Stimulated activated CD4-positive, alpha-beta T cell treated with anti-CD3 and anti-CD28 coated beads, TNF-alpha, amount 100 ng/mL, for 1 hour (primary cell): ENCODE results near the gene SREBF2.

Source experiments
- DNase-seq, 3 donors: peaks; one replicate each; pipeline ENCODE4 v3.0.0-alpha.2; 2020; ENCODE audit warnings: low read depth in 3 of 3, low spot score in 1 of 3

SREBF2 gene

GRCh38 chr22:41906822-41907221 is 73.9 kb downstream of the SREBF2 start:
- DNase-seq: no peak

DNA sequence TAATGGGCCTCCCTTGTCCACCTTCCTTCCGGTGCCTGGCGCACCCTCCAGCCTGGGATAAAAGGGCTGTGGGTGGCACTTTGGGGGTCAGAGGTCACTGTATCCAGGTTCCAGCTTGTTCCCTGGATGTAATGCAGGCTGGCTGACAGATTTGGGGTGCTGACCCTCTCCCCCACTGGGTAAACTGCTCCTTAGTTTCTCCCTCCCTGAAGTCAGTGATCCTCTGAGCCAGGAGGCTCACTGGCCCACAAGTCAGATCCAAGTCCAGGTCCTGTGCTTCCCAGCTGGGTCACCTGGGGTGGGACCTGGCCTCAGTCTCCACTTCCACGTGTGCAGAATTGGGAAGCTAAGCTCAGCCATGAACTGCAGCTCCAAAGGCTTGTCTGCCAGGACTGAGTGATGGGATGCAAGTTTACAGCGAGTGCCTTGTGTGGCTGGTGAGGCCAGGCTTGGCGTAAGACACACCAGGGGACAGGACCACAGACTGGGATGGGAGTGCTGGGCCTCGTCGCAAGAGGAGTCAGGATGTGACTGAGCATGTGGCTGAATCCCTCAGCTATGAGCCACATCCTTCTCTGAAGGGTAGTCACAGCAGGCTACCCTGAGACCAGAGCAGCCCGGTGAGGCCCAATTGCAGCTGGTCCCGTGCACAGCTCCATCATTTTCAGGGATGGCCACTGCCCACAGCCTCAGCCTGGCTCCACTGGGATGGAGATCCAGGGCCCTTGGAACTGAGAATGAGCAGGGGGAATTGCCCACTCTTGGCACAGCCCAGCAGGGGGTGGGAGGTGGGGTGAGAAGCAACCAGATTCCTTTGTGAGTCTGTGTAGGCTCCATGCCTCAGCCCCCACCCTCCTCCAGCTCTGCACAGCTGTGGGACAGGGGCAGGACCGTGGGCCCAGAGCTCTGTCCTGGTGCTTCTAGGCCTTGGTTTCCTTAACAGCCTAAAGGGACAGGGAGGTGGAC is 74.8 kb downstream of the SREBF2 start:
- no peak for DNase-seq

DNA sequence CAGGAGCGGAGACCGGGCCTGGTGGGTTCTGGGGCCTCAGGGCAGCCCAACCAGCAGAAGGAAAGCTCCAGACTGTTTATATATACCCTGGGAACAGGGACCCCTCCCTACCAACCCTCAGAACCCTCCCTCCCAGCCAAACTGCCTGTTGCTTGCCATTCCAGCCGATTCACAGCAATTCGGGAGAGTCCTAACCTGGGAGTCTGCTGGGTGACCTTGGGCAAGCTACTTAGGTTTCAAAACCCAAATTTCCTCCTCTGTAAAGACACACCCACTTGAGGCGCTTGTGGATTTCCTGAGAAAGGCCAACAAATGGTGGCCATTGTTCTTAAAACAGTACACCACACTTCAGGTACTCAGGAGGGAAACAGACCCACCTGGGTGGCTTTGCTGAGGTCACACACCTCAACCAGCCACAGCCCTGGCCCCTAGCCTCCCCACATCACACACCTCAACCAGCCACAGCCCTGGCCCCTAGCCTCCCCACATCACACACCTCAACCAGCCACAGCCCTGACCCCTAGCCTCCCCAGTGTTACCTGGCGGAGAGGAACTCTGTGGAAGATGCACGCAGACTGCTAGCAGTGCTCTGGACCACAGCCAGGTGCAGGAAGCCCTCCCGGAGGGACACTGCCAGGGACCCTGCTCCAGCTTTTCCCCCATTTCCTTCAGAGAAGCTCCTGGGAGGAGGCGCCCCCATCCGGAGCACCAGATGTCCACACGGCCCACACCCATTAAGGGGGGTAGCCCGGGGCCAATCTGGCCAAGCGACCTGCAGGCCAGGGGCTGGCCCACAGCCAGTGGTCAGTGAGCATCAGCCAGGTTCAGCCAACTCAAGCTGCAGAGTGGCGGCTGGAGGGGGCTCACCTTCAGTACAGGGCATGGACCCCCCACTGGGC is 75.8 kb downstream of the SREBF2 start:
- DNase-seq: no peak

GRCh38 chr22:41909310-41910049 is 76.6 kb downstream of the SREBF2 start:
- DNase-seq: no peak

DNA sequence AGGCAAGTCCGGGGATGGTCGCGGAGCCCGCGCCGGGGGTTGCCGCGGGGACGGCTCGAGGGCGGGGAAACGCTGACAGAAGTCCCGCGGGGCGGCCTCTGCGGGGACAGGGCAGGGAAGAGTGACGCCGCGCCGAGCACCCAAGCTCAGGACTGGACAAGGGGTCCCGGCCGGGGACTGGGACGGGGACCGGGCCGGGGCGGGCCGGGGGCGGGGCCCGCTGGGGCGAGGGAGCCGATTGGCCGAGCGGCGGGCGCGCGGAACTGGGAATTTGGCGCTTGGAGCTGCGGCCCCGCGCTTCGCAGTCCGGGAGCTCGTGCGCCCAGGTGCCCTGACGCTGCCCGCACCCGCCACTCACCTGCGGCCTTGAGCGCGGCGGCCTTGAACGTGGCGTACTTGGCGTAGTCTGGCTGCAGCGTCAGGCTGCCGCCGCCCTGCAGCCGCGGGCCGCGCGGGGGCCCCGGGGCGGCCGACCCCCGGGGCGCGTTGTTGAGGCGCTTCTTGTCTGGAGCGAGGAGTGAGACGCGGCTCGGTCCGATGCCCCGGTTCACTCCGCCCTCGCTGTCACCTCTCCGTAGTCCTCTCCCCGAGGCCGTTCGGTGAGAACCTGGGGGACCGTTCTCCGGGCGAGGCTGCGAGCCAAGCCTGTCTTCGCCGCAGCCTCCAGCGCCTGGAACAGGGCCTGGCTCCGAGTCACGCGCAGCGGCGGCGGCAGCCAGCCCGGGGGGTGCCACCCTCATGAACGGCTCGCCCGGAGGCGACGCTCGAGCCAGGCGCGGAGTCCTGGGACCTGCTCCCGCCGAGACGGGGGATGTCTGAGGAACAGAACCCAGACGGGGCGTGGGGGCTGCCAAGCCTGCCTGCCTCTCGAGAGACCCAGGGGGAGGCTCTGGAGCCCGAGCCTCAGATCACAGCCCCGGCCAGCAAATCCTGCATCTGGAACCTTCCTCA is 77.4 kb downstream of the SREBF2 start:
- DNase-seq: no peak

DNA sequence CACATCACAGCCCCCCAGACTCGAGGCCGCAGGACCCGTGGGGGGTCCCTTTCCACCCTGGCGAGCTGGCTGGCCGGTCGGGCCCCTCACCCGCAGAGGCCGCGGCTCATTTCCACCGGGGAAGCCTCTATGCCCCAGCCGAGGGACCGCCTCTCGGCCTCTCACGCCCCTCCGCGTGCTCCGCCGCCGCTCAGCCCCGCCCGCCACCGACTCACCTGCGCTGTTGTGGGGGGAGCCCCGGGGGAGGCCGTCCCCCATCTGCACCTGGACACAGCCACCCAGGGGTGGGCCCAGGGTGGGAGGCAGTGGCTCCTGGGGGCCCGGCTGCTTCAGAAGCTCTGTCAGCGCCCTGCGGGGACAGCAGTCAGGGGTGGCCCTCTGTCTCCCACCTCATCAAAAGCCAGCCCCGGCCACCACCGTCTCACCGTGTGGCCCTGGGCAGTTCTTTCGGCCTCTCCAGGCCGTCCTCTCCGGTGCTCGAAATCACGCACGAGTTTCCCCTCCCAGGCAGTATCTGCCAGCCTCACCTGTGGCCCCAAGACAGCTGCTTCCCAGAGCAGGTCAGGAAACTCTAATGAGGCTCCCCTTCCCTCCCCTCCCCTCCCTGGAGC is 78.2 kb downstream of the SREBF2 start:
- no peak for DNase-seq

- DNase-seq: no peak
Measured at GRCh38 chr22:41912338-41913039, 79.6 kb downstream of the SREBF2 start.

- no peak for DNase-seq
Measured at GRCh38 chr22:41913040-41913719, 80.3 kb downstream of the SREBF2 start.

- DNase-seq: no peak
Measured at GRCh38 chr22:41913842-41914534, 81.1 kb downstream of the SREBF2 start.

DNA sequence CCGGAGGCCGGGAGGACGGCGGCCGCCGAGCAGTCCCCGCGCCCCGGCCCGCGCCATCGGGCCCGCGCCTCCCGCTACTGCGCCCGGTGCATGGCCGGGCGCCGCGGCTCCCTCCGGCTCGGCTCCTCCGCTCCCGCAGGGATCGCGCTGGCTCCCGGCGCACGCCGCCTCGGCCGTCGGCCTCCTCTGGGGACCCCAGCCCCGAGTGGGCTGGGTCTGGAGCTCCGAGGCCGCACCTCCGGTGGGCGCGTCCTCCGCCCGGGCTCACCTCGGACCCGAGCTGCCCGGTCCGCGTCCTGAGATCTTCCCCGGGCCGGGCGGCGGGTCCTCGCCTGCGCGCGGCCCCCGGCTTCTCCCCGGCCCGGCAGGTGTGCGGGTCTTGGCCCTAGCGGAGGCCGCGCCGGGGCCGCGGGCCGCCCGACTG is 81.7 kb downstream of the SREBF2 start:
- no peak for DNase-seq

- DNase-seq: peak in 1 of 3 donors; percentile 53
Measured at GRCh38 chr22:41915035-41915785, 82.3 kb downstream of the SREBF2 start, which contains the start of gene SHISA8. SHISA8 (minus strand) TSS chr22:41915074; CDS start chr22:41914667, 407 bp downstream.

DNA sequence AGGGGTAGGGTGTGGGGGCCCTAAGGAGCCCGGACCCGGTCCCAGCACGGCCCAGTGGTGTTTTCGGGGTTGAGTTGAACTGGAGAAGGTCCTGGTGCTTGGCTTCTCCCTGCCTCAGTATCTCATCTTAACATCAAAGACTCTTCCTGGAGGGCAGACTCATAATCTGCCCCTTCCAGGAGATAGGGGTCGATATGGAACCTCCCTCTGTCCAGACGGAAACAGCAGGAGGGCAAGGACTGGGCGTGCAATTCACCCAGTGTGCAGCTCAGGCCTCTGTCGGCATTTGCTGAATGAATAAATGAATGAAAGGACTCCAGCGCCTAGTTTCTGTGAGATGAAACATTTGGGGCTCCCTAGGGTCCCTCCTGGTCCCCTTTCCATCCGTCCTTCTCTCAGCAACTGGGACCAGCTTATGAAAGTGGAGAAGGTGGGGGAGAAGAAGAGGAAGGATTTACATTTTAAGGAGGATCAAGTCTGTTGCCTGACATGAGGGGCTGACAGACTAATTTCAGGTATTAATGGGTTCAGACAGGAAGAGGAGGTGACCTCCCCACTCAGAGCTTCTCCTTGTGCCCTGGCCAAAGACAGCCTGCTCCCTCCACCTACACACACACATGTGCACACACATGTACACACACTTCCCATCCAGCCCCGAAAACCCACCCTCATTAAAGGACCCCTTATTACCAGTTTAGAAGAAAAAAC is 83.0 kb downstream of the SREBF2 start:
- no peak for DNase-seq

DNA sequence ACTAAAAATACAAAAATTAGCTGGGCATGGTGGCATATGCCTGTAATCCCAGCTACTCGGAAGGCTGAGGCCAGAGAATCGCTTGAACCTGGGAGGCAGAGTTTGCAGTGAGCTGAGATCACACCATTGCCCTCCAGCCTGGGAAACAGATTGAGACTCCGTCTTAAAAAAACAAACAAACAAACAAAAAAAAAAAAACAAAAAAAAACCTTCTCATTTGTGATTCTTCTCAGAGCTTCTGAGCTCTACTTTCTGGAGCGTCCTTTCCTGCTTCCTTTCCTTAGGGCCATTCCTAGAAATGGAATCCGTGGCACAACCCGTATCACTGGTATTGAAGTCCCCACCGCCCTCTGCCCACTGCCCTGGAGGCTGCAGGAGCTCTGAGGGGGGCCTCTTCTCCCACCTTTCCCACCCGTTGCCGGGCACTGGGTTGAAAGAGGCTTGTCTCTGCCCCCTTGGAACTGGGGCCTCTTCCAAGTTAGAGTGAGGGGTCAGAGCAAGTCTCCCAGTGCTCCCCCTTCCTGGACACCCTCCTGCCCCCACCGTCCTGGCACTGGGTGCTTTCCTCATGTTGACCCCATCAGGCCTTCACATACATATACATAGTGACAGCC is 83.9 kb downstream of the SREBF2 start:
- DNase-seq: no peak

DNA sequence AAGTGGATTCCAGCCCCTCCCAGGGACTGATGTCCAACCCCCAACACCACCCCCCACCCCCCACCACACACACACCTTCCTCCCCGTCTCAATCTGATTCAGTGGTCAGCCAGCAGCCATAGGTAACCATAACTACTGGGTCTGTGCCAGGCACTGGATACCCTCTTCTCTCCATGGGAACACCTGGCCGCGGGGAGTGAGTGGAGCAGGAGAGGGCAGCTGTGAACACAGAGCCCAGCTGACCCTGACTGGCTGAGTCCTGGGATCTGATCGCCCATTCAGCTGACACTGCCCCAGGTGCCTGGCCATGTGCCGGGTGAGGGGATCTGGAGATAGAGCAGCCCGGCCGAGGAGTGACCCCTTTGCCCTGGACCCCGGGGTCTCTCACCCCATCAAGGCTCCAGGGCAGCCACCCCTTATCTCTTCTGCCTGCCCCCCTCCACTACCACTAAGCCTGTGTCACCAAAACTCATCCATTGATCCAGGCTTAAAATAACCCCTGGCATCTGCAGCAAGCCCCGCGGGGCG is 84.5 kb downstream of the SREBF2 start:
- no peak for DNase-seq

- no peak for DNase-seq
Measured at GRCh38 chr22:41917903-41918791, 85.2 kb downstream of the SREBF2 start.
